DOHH2 (cell line): ENCODE data around the gene CHRNB1.

Experiments
- CTCF ChIP-seq: fragments of 200-600 bp; sonication (generic); IDR thresholded peaks from one replicate; pipeline ENCODE4 v1.5.1; 2014; ENCODE audit warnings: antibody characterized with exemption, mild to moderate bottlenecking, low read depth, low read length; ENCODE audit not compliant: poor library complexity, severe bottlenecking
- EZH2phosphoT487 ChIP-seq: fragments of 200-600 bp; sonication (generic); IDR thresholded peaks from 2 replicates; pipeline ENCODE4 v1.6.1; 2017; ENCODE audit warnings: borderline replicate concordance, mild to moderate bottlenecking, antibody characterized with exemption, low read length, moderate library complexity, mixed read lengths

GRCh38 chr17:7437369-7437863, 7.4 kb upstream of the CHRNB1 start:
- TF ChIP-seq CTCF = no peak
- TF ChIP-seq EZH2phosphoT487 = no peak
